ENCODE measurements around the gene IL4R.
"Not testable (repeated sequence)": the region's sequence is repeated elsewhere in the genome, so short reads cannot be mapped to it uniquely, and the experiment has no call there.

IL4R gene

GRCh38 chr16:27313422-27314160 lies at the start of gene IL4R:
IL4R (plus strand) TSS chr16:27313974; CDS start chr16:27340204, 26,230 bp downstream.
- DNase-seq: no peak

GRCh38 chr16:27264151-27264550 lies 49.6 kb upstream of the IL4R start:
- no peak for DNase-seq

- no peak for DNase-seq
Observed at GRCh38 chr16:27265982-27266381, 47.8 kb upstream of the IL4R start.

- DNase-seq: no peak
Observed at GRCh38 chr16:27267037-27267677, 46.6 kb upstream of the IL4R start.

GRCh38 chr16:27268376-27269299 lies 45.1 kb upstream of the IL4R start, which contains the start of gene NSMCE1:
NSMCE1 (minus strand) TSS chr16:27268772; CDS start chr16:27257570, 11,202 bp downstream.
- peak; percentile 88 to 97 for DNase-seq

DNA sequence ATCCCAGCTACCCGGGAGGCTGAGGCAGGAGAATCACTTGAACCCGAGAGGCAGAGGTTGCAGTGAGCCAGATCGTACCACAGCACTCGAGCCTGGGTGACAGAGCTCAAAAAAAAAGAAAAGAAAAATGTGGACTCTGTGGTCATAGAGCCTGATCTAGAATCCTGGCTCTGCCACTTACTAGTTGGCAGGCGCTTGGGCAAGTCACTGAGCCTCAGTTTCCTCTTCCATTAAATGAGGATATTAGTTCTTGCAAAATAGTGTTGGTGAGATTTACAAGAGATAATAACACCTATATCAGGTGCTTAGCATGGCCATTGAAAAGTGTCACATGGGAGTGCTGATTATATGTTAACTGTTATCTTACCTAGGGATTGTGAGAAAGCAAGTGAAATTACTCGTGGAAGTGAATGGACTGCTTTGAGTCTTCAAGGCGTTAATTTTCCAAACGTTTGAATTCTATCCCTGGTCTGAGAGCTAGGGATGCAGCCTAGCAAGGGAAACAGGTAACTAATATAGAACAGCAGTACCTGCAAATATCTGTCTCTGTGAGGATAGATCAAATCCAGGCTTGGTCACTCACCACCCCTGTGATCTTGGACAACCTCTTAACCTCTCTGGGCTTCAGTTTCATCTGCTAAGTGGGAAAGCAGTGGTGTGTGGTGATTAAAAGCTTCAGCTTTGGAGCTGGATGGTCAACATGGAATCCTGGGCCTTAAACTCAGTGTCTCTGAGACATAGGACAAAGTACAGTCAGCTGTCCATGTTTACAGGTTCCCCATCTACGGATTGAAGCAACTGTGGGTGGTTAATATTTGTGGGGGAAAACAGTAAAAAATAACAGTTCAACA lies 44.2 kb upstream of the IL4R start:
- DNase-seq: no peak

- DNase-seq: no peak
Observed at GRCh38 chr16:27270349-27270748, 43.4 kb upstream of the IL4R start.

- no peak for DNase-seq
Observed at GRCh38 chr16:27272076-27272475, 41.7 kb upstream of the IL4R start.

DNA sequence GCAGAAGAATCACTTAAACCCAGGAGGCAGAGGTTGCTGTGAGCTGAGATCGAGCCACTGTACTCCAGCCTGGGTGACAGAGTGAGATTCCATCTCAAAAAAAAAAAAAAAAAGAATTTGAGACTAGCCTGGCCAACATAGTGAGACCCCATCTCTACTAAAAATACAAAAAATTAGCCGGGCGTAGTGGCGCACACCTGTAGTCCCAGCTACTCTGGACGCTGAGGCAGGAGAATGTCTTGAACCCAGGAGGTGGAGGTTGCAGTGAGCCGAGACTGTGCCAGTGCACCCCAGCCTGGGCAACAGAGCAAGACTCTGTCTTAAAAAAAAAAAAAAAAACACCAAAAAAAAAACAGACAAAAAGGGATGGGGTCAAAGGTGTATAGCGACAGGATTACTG lies 41.1 kb upstream of the IL4R start:
- not testable (repeated sequence) for DNase-seq

DNA sequence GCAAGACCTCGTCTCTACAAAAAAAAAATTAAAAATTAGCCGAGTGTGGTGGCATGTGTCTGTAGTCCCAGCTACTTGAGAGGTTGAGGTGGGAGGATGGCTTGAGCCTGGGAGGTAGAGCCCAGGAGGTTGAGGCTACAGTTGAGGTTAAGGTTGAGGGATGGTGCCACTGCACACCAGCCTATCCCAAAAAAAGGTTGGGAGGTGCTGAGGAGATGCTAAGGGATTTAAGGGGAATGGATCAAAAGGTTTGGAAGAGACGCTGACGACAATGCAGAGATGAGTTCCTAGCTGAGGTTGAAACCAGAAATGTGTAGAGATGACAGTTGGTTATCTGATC lies 40.5 kb upstream of the IL4R start:
- DNase-seq: no peak

- no peak for DNase-seq
Observed at GRCh38 chr16:27273670-27274423, 39.9 kb upstream of the IL4R start.

DNA sequence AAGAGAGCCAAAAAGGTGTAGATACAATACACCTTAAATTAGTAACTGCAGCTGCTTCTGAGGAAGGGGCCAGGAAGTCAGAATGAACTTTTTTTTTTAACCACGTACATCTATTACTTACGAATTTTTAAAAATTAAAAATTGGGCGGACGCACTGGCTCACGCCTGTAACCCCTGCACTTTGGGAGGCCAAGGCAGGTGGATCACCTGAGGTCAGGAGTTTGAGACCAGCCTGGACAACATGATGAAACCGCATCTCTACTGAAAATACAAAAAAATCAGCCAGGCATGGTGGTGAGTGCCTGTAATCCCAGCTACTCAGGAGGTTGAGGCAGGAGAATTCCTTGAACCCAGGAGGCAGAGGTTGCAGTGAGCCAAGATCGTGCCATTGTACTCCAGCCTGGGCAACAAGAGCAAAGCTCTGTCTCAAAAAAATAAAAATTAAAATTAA lies 39.3 kb upstream of the IL4R start:
- DNase-seq: not testable (repeated sequence)

- DNase-seq: no peak
Observed at GRCh38 chr16:27275394-27275793, 38.4 kb upstream of the IL4R start.

GRCh38 chr16:27281243-27281642 lies 32.5 kb upstream of the IL4R start:
- DNase-seq: no peak

DNA sequence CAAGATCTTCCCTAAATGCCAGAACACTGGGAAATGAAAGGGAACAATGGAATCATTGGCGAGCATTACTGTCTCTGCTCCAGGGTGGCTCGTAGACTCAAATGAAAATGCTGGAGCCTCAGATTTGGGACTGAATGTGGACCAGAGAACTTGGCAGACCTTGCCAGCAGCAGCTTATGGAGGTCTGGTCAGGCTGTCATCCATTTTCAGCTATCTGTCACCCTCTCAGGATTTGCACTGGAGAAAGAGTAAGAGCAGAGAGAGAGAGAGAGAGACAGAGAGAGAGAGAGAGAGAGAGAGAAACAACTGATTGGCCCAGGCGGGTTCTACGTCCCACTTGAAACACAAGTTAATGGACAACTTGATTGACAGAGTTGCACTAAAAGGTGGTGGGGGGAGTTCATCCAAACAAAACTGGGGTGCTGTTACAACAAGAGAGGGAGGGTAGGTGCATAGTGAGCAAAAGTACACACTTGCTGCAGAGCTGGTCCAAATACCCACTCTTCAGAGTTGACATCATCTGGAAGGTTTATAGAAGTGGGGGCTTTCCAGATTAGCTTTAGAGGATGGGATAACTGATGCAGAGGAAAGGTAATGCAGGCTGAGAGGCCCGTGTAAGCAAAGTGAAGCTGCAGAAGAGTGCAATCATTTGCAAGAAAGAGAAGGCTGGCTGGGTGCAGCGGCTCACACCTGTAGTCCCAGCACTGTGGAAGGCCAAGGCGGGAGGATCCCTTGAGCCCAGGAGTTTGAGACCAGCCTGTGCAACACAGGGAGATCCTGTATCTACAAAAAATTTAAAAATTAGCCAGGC lies 28.7 kb upstream of the IL4R start:
- DNase-seq: no peak

- DNase-seq: no peak
Observed at GRCh38 chr16:27285676-27286196, 28.0 kb upstream of the IL4R start.

GRCh38 chr16:27286451-27286850 lies 27.3 kb upstream of the IL4R start:
- DNase-seq: no peak

DNA sequence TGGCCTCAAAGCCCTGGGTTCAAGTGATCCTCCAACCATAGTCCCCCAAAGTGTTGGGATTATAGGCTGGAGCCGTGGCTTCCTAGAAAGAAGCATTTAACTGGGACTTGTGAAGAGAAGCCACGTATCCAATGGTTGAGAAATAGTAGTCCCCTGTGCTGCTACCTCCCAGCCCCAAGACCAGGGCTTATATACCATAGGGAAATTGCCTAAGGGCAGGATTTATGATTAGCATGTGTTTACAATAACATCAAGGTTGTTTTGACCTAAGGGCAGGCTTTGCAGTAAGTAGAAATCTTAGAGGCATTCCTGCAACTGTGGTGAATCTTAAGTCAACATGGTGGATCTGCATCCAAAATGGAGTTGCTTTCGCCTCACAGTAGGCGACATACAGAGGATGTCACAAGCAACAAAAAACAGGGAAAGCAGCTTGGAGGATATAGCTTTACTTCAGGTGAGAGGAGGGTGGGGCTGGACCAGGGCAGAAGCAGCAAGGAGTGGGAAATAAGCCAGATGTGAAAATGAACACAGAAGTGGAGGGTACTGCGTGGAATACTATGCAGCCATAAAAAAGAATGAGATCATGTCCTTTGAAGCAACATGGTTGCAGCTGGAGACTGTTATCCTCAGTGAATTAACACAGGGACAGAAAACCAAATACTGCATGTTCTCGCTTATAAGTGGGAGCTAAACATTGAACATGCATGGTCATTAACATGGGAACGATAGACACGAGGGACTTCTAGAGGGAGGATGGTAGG lies 26.5 kb upstream of the IL4R start:
- no peak for DNase-seq

GRCh38 chr16:27287887-27288286 lies 25.9 kb upstream of the IL4R start:
- no peak for DNase-seq

DNA sequence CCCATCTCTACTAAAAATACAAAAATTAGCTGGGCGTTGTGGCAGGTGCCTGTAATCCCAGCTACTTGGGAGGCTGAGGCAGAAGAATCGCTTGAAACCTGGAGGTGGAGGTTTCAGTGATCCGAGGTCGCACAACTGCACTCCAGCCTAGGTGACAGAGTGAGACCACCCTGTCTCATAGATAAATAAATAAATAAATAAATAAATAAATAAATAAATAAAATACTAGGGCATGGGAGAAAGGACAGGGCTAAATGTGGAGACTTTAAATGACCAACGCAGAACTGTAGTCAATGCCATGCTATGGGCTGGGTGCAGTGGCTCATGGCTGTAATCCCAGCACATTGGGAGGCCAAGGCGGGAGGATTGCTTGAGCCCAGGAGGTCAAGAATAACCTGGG lies 25.5 kb upstream of the IL4R start:
- DNase-seq: not testable (repeated sequence)

All from NCI-H446 (cell line).